MM.1S (cell line): ENCODE results near the gene MITF.

Experiments used
- DNase-seq: peaks from one replicate; pipeline ENCODE4 v3.0.0-alpha.2; 2015
- H2AFZ ChIP-seq: fragments of 300-600 bp; sonication (generic); 2 replicates; pipeline ENCODE4 v1.6.0; 2016; ENCODE audit warnings: antibody characterized with exemption, low read length
- H3F3A ChIP-seq: fragments of 300-600 bp; sonication (generic); 2 replicates; pipeline ENCODE4 v1.6.1; 2016; ENCODE audit warnings: mild to moderate bottlenecking, antibody characterized with exemption, low read length, moderate library complexity, mixed read lengths; ENCODE audit not compliant: insufficient read depth
- H3K27ac ChIP-seq: fragments of 300-600 bp; sonication (generic); 2 replicates; pipeline ENCODE4 v1.5.1; 2016; ENCODE audit warnings: mild to moderate bottlenecking, low read length
- H3K27me3 ChIP-seq: fragments of 300-600 bp; sonication (generic); replicated peaks from 2 replicates; pipeline ENCODE4 v1.6.0; 2016; ENCODE audit warnings: low read length; ENCODE audit not compliant: insufficient read depth
- H3K36me3 ChIP-seq: fragments of 300-600 bp; sonication (generic); replicated peaks from 2 replicates; pipeline ENCODE4 v1.6.1; 2016; ENCODE audit warnings: mild to moderate bottlenecking, low read length, mixed read lengths; ENCODE audit not compliant: insufficient read depth
- H3K4me1 ChIP-seq: fragments of 300-600 bp; sonication (generic); 2 replicates; pipeline ENCODE4 v1.6.1; 2016; ENCODE audit warnings: low read length, mixed read lengths
- H3K4me2 ChIP-seq: fragments of 300-600 bp; sonication (generic); 2 replicates; pipeline ENCODE4 v1.6.0; 2016; ENCODE audit warnings: low read depth, low read length
- H3K4me3 ChIP-seq: fragments of 300-600 bp; sonication (generic); 2 replicates; pipeline ENCODE4 v1.5.1; 2016; ENCODE audit warnings: low read length, mixed read lengths
- H3K79me2 ChIP-seq: fragments of 300-600 bp; sonication (generic); 2 replicates; pipeline ENCODE4 v1.6.1; 2016; ENCODE audit warnings: mixed run types, low read length, mixed read lengths
- H3K9ac ChIP-seq: fragments of 300-600 bp; sonication (generic); 2 replicates; pipeline ENCODE4 v1.6.1; 2016; ENCODE audit warnings: low read length, mixed read lengths
- H3K9me2 ChIP-seq: fragments of 300-600 bp; sonication (generic); replicated peaks from 2 replicates; pipeline ENCODE4 v1.6.1; 2016; ENCODE audit warnings: mild to moderate bottlenecking, low read length, mixed read lengths; ENCODE audit not compliant: insufficient read depth
- H3K9me3 ChIP-seq: fragments of 300-600 bp; sonication (generic); replicated peaks from 2 replicates; pipeline ENCODE4 v1.6.1; 2016; ENCODE audit warnings: mild to moderate bottlenecking, low read length, mixed read lengths; ENCODE audit not compliant: insufficient read depth
- H4K20me1 ChIP-seq: fragments of 300-600 bp; sonication (generic); 2 replicates; pipeline ENCODE4 v1.6.1; 2016; ENCODE audit warnings: mild to moderate bottlenecking, low read length, moderate library complexity, mixed read lengths; ENCODE audit not compliant: insufficient read depth
- CTCF ChIP-seq: fragments of 300-600 bp; sonication (generic); IDR thresholded peaks from 2 replicates; pipeline ENCODE4 v1.5.1; 2016; ENCODE audit warnings: antibody characterized with exemption, low read length, mixed read lengths
- EZH2 ChIP-seq: fragments of 300-600 bp; sonication (generic); optimal IDR thresholded peaks from 2 replicates; pipeline ENCODE3; 2017; ENCODE audit warnings: low read depth, mild to moderate bottlenecking, antibody characterized with exemption, low read length, mixed read lengths
- EZH2phosphoT487 ChIP-seq: fragments of 300-600 bp; sonication (generic); IDR thresholded peaks from 2 replicates; pipeline ENCODE4 v1.6.1; 2018; ENCODE audit warnings: antibody characterized with exemption, low read length

MITF gene

GRCh38 chr3:69927571-69927970 is 188.3 kb downstream of the MITF start:
- H2AFZ ChIP-seq, result no peak overlapping the region

GRCh38 chr3:69929019-69929418 is 189.8 kb downstream of the MITF start:
- Histone ChIP-seq H3K36me3 (no peaks in the 10 kb centered on the region), H3K27me3 (no peaks in the 10 kb centered on the region), H3K4me1 (no peaks in the 10 kb centered on the region), H3K79me2 (no peaks in the 10 kb centered on the region), H3K4me3 (no peak overlapping the region), H3K9me2 (no peaks in the 10 kb centered on the region), H3K9me3 (no peaks in the 10 kb centered on the region), H3K27ac (no peak overlapping the region), H2AFZ (no peak overlapping the region), H4K20me1 (no peaks in the 10 kb centered on the region), H3K4me2 (no peak overlapping the region), H3F3A (no peaks in the 10 kb centered on the region), H3K9ac (no peak overlapping the region)
- TF ChIP-seq EZH2phosphoT487 (no peak), EZH2 (no peak), CTCF (no peak)
- DNase-seq, result no peak

More at GRCh38 chr3:69927571-69927970, 188.3 kb downstream of the MITF start:
- H4K20me1 ChIP-seq, result no peaks in the 10 kb centered on the region
- no peak for TF ChIP-seq CTCF
- TF ChIP-seq EZH2phosphoT487, result no peak
- TF ChIP-seq EZH2, result no peak
- H3K9me2 ChIP-seq, result no peaks in the 10 kb centered on the region
- no peaks in the 10 kb centered on the region for H3K27me3 ChIP-seq
- H3K4me3 ChIP-seq, result no peak overlapping the region
- no peaks in the 10 kb centered on the region for H3K79me2 ChIP-seq
- no peak for DNase-seq
- no peak overlapping the region for H3K27ac ChIP-seq
- H3K9me3 ChIP-seq, result no peaks in the 10 kb centered on the region
- H3K36me3 ChIP-seq, result no peaks in the 10 kb centered on the region
- no peaks in the 10 kb centered on the region for H3F3A ChIP-seq
- H3K9ac ChIP-seq, result no peak overlapping the region
- no peak overlapping the region for H3K4me2 ChIP-seq
- H3K4me1 ChIP-seq, result no peaks in the 10 kb centered on the region

- Histone ChIP-seq H3K9me3 (no peaks in the 10 kb centered on the region), H4K20me1 (no peaks in the 10 kb centered on the region), H3K27me3 (no peaks in the 10 kb centered on the region), H3K4me1 (no peaks in the 10 kb centered on the region), H3K9me2 (no peaks in the 10 kb centered on the region), H2AFZ (no peak overlapping the region), H3K4me2 (no peak overlapping the region), H3K4me3 (no peak overlapping the region), H3K9ac (no peak overlapping the region), H3K79me2 (no peaks in the 10 kb centered on the region), H3K27ac (no peak overlapping the region), H3K36me3 (no peaks in the 10 kb centered on the region), H3F3A (no peaks in the 10 kb centered on the region)
- no peak for TF ChIP-seq EZH2phosphoT487
- TF ChIP-seq EZH2, result no peak
- no peak for TF ChIP-seq CTCF
- no peak for DNase-seq
Measured at GRCh38 chr3:69930564-69930963, 191.3 kb downstream of the MITF start.
